A549 (cell line): ENCODE data around the gene PI4KA.
"Not testable (repeated sequence)": the region's sequence is repeated elsewhere in the genome, so short reads cannot be mapped to it uniquely, and the experiment has no call there.

Experiments used
- BHLHE40 ChIP-seq: IDR thresholded peaks from 2 replicates; pipeline ENCODE4 v1.6.1; 2012; ENCODE audit warnings: low read depth, low read length, inconsistent platforms
- CTCF ChIP-seq: fragments of >200 bp; sonication (Bioruptor Twin); formaldehyde crosslinking; IDR thresholded peaks from 3 replicates; pipeline ENCODE4 v1.5.1; 2016
- FOSL2 ChIP-seq, 2 experiments: fragments of 450-650 bp in 1 of 2; fragments of >200 bp in 1 of 2; sonication (Bioruptor Twin) in 1 of 2; formaldehyde crosslinking; IDR thresholded peaks; 2 replicates each; pipeline versions ENCODE4 v1.5.0 to v1.6.1; 2016 to 2020; ENCODE audit warnings: mild to moderate bottlenecking in 1 of 2, moderate library complexity in 1 of 2
- KDM1A ChIP-seq: fragments of 200-600 bp; sonication (generic); IDR thresholded peaks from 2 replicates; pipeline ENCODE4 v1.6.1; 2016; ENCODE audit warnings: low read depth, mild to moderate bottlenecking
- MYC ChIP-seq: IDR thresholded peaks from 2 replicates; pipeline ENCODE4 v1.6.1; 2012; ENCODE audit warnings: mild to moderate bottlenecking, inconsistent platforms, low read length, improper control_type of control experiment, borderline replicate concordance
- POLR2A ChIP-seq: IDR thresholded peaks from 2 replicates; pipeline ENCODE4 v1.6.1; 2012; ENCODE audit warnings: mild to moderate bottlenecking, low read length
- RCOR1 ChIP-seq: fragments of 150-350 bp; IDR thresholded peaks from 2 replicates; pipeline ENCODE4 v1.6.1; 2014; ENCODE audit warnings: antibody characterized with exemption, low read length, low read depth
- REST ChIP-seq: fragments of 200-600 bp; sonication (generic); IDR thresholded peaks from 2 replicates; pipeline ENCODE4 v1.6.1; 2016; ENCODE audit warnings: antibody characterized with exemption, mild to moderate bottlenecking, moderate library complexity
- SMC3 ChIP-seq: fragments of >200 bp; sonication (Bioruptor Twin); formaldehyde crosslinking; IDR thresholded peaks from 3 replicates; pipeline ENCODE4 v1.6.1; 2018; ENCODE audit warnings: inconsistent platforms
- SREBF2 ChIP-seq: fragments of 450-650 bp; IDR thresholded peaks from 2 replicates; pipeline ENCODE4 v1.6.1; 2014; ENCODE audit warnings: mild to moderate bottlenecking, moderate library complexity
- ZFP36 ChIP-seq: fragments of 450-650 bp; IDR thresholded peaks from 2 replicates; pipeline ENCODE4 v1.6.1; 2014; ENCODE audit warnings: borderline replicate concordance; ENCODE audit not compliant: partially characterized antibody

GRCh38 chr22:20690586-20691317 lies 167.9 kb downstream of the PI4KA start:
- not testable (repeated sequence) for TF ChIP-seq POLR2A; KDM1A; CTCF; SMC3; REST; SREBF2; ZFP36; BHLHE40; MYC; FOSL2 (IDR thresholded peaks at IDR 0.05); FOSL2 (CRISPR knock-in tag; IDR thresholded peaks at IDR 0.05); RCOR1
